ENCODE results near the gene SNRNP35.
A peak's percentile ranks its signal among the peaks of the same experiment; 100 is the strongest.
"Not testable (repeated sequence)": the region's sequence is repeated elsewhere in the genome, so short reads cannot be mapped to it uniquely, and the experiment has no call there.

Gene SNRNP35, protein sequence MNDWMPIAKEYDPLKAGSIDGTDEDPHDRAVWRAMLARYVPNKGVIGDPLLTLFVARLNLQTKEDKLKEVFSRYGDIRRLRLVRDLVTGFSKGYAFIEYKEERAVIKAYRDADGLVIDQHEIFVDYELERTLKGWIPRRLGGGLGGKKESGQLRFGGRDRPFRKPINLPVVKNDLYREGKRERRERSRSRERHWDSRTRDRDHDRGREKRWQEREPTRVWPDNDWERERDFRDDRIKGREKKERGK

DNA sequence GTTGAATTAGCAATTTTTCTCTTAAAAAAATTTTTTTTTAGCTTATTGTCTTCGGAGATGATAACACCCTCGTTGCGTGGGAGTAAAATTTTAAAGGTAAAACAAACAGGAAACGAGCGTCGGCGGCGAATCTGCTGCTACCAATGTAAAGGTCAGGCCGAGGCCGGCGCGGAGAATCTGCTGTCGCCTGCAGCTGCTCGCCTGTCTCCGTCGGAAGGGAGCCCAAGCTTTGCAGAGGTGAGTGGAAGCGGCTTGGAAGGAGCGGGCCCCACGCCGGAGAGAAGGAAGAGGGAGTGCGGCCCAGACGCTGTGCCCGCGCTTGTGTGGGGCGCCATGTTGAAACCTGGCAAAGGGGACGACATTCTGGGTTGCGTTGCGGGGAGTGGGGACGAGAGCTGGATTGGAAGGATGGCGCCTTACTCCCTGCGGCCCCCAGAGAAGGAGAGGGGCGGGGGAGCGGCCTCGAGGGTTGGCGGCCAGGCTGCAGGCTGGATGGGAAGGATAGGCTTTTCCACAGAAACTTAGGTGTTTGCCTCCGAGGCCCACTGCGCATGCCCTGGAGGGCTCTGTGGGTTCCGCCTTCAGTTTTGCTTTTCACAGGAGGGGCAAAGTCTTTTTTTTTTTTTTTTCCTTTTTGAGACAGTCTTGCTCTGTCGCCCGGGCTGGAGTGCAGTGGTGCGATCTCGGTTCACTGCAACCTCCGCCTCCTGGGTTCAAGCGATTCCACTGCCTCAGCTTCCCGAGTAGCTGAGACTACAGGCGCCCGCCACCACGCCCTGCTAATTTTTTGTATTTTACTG, at the start of gene SNRNP35:
TSS of gene SNRNP35 (plus strand) at position 160 of the 800 bp plus-strand sequence. CDS start 7,402 bp downstream, outside the sequence.
- DNase-seq (ENCODE audit: low read depth): peak; percentile 62

DNA sequence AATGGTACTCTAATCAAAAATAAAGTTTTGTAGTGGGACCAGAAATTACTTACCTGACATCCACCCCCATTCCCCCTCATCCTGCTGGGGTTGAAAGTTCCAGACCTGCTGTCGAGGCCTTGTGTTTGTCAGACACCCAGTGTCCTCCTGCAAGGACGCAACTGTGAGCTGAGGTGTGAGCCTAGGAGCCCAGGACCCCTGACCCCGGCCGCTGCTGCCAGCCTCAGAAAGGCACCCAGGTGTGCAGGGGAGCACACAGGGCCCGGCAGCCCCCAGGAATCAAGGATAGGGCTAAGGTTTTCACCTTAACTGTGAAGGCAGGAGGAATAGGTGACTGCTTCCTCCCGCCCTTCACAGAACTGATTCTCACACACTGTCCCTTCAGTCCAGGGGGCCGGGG, 49.3 kb upstream of the SNRNP35 start:
- DNase-seq (ENCODE audit: low read depth): not testable (repeated sequence)

DNA sequence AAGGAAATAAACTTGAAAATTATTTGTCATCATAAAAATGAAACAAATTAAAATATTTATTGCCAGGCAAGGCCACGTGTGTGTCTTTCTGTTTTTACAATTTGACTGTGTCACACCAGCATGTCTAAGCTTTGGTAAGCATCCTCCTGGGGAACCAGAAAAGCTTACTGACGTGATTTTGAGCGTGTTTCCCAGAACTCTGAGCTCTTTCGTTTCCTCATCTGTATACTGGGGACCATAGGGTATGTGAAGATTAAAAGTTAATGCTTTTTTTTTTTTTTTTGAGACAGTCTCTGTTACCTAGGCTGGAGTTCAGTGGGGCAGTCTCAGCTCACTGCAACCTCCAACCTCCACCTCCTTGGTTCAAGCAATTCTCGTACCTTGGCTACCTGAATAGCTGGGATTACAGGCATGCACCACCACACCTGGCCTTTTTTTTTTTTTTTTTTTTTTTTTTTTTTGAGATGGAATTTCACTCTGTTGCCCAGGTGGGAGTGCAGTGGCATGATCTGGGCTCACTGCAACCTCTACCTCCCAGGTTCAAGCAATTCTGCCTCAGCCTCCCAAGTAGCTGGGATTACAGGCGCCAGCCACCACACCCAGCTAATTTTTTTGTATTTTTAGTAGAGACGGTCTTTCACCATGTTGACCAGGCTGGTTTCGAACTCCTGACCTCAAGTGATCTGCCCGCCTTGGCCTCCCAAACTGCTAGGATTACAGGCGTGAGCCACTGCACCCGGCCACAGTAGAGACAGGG, 48.5 kb upstream of the SNRNP35 start:
- DNase-seq (ENCODE audit: low read depth): not testable (repeated sequence)

DNA sequence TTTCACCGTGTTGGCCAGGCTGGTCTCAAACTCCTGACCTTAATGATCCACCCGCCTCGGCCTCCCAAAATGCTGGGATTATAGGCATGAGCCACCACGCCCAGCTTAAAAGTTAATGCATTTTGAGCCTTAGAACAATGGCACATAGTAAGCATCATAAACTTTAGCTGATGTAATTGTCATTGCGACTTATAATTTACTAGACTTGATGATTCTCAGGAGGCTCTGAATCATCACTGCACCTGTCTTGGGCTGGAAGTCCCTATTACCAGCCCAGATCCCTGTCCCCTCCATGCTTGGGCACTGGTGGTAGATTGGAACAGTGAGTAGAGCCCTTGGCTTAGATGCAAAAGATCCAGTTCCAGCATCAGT, 47.9 kb upstream of the SNRNP35 start:
- DNase-seq (ENCODE audit: low read depth): no peak

DNA sequence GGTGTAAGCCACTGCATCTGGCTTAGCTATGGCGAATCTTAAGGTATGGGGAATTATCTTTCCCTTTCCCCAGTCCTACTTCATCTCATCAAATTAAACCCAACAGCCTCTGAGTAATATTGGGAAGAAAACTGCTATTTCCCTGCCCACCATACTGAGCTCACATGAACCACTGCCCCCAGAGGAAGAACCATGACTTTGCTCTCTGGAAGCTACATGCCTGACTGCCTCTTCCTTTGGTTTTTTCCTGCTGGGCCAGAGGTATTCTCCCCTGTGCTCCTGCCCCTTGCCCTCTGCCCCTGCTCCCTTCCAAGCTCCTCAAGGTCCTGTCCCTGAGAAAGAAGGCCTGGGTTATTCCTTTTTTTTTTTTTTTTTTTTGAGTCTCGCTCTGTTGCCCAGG, 36.6 kb upstream of the SNRNP35 start:
- no peak for DNase-seq (ENCODE audit: low read depth)

DNA sequence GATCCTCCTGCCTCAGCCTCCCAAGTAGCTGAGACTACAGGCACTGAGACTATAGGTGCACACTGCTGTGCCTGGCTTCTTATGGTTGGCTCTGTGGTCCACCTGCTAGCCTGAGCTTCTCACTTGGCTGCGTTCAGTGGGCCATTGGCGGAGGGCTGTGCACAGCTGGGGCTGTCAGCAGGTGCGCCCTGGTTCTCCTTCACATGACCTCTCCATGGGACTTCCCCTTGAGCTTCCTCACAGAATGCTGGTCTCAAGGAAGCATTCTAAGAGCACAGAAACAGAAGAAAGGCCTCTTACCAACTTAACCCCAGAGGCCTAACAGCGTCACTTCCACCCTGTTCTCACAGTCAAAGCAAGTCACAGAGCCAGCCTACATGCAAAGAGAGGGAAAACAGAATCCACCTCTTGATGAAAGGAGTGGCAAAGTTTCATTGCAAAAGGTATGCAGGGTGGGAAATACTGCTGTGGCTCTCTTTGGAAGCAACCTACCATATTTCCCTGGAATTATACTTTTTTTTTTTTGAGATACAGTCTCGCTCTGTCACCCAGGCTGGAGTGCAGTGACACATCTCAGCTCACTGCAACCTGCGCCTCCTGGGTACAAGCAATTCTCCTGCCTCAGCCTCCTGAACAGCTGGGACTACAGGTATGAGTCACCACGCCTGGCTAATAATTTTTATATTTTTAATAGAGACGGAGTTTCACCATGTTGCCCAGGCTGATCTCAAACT, 30.7 kb upstream of the SNRNP35 start:
- DNase-seq (ENCODE audit: low read depth): no peak

DNA sequence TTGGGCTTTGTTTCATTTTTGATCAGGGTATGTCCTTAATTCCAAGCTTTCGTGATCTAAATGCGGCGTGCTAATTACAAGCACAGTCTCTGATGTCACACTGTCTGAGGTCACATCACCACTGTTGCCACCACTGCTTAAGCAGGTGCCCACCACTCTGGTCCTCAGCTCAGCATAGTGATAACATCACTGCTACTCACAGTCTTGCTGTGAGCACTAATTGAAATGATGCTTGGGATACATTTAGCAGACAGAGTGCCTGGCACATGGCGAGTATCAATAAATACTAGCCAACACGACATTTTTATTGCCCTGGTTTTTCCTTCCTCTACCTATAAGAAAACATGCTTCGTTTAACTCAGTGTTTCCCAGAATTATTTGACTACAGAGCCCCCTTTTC, 29.3 kb upstream of the SNRNP35 start:
- no peak for DNase-seq (ENCODE audit: low read depth)

DNA sequence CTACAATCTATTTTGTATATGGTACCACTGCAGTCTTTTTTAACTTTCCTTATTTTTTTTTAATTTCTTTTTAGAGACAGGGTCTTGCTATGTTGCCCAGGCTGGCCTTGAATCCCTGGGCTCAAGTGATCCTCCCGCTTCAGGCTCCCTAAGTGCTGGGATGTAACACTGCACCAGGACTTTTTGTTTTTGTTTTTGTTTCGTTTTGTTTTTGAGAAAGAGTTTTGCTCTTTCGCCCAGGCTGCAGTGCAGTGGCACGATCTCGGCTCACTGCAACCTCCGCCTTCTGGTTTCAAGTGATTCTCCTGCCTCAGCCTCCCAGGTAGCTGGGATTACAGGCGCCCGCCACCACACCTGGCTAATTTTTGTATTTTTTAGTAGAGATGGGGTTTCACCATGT, 28.8 kb upstream of the SNRNP35 start:
- DNase-seq (ENCODE audit: low read depth): not testable (repeated sequence)

DNA sequence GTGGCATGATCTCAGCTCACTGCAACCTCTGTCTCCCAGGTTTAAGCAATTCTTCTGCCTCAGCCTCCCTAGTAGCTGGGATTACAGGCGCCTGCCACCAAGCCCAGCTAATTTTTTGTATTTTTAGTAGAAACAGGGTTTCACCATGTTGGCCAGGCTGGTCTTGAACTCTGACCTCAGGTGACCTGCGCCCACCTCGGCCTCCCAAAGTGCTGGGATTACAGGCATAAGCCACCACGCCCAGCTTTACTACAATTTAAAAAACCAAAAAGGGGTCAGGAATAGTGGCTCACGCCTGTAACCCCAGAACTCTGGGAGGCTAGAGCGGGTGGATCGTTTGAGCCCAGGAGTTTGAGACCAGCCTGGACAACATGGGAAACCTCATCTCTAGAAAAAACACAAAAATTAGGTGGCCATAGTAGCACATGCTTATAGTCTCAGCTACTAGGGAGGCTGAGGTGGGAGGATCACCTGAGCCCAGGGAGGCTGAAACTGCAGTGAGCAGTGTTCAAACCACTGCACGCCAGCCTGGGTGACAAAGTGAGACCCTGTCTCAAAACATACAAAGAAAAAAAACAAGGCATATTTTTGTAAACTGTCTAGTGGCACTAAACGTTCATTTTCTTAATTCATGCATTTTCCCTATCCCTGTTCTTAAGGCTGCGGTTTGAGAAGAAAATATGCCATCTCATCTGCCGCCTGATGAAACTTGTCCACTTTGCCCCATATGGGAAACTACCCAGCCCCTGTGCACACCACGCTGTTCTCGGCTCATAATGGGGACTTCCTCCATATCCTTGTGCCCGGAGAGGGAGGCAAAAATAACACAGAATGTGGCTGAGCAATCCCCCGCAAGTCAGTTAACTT, 25.8 kb upstream of the SNRNP35 start:
- not testable (repeated sequence) for DNase-seq (ENCODE audit: low read depth)

DNA sequence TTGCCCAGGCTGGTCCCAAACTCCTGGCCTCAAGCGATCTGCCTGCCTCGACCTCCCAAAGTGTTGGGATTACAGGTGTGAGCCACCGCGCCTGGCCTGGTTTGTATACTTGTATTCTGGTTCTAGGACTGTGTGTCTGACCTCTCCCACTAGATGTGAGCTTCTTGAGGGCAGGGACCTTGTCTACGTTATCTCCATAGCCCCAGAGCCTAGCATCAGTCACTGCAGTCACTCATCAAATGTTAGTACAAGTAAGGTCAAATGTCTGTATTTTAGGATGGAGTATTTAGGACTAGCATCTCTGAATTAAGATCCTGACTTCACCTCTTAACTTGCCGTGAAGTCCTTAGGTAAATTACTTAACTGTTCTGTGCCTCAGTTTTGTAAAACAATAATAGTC, 24.3 kb upstream of the SNRNP35 start:
- DNase-seq (ENCODE audit: low read depth): no peak

DNA sequence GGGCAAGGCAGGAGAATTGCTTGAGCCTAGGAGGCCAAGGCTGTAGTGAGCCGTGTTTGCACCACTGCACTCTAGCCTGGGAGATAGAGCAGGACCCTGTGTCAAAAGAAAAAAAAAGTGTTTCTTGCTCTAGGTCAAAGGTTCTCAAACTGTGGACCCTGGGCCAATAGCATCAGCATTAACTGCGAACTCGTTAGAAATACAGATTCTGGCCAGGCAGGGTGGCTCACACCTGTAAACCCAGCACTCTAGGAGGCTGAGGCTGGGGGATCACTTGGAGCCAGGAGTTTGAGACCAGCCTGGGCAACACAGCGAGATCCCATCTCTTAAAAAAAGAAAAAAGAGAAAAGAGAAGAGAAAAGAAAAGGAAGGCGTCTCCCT, 22.3 kb upstream of the SNRNP35 start:
- no peak for DNase-seq (ENCODE audit: low read depth)

DNA sequence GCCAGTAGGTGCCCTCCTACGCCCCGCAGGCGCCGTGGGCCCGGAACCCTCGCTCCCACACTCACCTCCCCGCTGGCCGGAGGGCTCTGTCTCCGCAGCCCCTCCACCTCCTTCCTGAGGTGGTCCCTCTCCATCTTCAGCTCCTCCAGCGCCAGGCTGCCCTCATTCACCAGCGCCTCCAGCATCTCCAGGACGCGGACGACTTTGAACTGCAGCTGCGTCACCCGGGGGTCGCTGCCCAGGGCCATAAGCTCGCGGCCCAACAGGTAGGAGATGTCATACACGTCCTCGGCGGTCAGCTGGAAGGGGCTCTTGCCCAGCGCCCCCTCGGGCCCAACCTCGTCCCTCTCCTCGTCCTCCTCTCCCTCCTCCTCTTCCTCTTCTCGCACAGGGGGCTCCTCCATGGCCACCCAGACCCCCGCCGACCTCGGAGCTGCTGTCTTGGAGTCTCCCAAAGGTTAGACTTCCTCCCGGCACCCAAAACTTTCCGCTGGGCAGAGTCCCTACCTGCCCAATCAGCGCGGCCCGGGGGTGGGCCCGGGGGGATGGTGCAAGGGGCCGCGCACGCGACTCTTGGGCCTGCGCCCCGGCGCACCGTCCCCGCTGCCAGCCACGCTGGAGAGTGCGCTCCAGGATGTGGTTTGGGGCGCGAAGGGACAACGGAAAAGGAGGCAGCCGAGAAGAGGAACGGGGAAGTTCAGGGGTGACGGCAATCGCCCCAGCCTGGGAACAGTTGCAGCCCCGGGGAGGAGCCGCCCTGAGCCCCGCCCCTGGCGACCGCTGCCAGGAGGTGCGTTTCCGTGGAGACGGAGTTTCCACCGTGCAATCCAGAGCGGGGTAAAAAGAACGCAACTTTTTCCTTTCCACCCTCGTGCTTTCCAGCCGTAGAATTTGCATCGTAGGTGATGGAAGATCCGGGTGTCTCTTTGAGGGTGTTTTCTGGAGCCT, 21.6 kb upstream of the SNRNP35 start, which contains the start of gene RILPL2:
TSS of gene RILPL2 (minus strand) at position 668 of the 948 bp plus-strand sequence. CDS start at position 404, 264 bp downstream.
- peak; percentile 83 for DNase-seq (ENCODE audit: low read depth)

DNA sequence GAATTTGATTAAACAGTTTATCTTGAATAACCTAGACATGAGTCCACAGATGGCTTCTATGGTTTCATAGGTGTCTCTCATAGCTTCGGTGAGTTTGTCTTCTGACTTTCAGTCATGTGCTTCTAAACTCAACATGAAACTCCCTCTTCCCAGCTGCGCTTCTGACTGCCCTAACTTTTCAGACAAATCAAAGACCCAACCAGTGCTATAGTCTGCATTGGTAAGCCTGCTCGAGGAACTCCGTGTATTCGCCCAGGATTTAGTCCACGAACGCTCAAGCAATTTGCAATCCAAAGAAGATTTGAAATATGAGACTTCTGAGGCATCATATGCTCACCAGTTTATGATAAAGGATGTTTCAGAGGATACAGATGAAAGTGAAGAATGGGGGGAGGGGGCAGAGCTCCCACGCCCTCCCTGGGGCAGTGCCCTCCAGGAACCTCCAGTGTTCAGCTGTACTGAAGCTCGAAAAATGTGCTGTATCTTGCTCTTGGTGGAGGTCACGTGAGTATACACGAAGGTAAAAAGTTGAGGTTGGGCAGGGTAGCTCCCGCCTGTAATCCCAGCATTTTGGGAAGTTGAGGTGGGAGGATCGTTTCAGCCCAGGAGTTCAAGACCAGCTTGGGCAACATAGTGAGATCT, 16.3 kb upstream of the SNRNP35 start:
- no peak for DNase-seq (ENCODE audit: low read depth)

DNA sequence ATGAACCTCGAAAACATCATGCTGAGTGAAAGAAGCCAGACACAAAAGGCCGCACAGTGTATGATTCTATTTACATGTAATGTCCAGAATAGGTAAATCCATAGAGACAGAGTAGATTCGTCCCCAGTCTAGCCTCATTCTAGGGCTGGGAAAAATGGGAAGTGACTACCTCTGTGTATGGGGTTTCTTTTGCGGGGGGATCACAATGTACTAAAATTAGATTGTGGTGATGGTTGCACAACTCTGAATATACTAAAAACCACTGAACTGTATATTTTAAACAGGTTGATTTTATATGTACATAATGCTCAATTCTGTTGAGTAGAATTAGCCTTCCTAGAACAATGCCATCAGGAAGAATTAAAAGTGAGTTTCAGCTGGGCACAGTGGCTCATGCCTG, 15.2 kb upstream of the SNRNP35 start:
- no peak for DNase-seq (ENCODE audit: low read depth)

DNA sequence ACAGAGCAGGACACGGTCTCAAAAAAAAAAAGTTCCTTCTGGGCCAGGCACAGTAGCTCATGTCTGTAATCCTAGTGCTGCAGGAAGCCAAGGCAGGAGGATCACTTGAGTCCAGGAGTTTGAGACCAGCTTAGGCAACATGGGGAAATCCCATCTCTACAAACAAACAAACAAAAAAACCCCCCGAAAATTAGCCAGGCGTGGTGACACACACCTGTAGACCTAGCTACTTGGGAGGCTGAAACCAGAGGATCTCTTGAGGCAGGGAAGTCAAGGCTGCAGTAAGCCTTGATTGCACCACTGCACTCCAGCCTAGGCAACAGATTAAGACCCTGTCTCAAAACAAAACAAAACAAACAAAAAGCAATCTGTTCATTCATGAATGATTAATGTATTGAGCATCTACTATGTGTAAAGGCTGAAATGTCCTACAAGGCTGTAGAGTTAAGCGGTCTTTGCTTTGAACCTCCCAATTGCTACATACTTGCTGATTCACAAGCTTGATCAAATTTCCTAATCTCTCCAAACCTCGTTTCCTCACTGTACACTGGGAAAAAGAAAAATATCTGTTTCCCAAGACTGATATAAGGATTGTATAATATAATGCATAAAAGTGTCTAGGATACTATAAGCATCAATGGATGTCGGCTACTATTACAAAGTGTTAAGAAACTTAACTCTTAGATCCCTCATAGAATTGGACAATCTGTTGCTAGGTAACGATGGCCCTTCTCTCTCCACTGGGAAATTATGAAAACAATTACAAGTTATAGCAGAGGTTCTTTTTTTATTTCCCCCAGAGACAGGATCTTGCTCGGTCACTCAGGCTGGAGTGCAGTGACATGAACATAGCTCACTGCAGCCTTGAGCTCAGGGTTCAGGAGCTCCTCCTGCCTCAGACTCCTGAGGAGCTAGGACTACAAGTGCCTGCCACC, 13.6 kb upstream of the SNRNP35 start:
- DNase-seq (ENCODE audit: low read depth): no peak

DNA sequence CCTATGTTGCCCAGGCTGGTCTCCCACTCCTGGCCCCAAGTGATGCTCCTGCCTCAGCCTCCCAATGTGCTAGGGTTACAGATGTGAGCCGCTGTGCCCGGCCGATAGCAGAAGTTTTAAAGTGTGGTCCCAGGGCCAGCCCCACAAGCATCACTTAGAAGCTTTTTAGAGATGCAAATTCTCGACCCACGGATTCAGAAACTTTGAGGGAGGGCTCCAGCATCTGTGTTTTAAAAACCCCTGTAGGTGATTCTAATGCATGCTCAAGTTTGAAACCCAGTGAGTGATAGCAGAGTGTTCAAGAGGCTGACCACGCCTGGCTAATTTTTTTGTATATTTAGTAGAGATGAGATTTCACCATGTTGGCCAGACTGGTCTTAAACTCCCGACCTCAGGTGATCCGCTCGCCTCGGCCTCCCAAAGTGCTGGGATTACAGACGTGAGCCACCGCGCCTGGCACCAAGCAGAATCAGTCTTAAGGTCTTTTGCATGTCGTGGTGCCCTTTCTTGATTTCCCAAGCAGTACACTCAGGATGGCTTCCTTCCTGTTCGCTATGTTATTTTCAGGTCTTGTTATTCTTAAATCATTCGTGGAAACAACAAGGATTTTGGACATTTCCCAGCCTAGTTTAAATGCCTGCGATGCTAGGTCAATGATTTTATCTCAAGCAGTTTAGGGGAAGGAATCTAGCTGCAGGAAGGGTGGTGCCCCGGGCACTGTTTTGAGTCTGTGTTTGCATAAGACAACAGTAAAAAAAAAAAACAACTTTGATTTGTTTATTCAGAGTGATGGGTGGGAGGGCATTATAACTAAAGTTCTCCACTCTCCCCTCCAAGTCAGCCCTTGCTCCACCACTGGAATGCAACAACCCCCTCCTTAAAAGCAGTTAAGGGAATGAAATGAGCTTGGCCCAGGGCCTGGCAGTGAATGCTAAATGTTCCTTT, 12.3 kb upstream of the SNRNP35 start:
- DNase-seq (ENCODE audit: low read depth): no peak

DNA sequence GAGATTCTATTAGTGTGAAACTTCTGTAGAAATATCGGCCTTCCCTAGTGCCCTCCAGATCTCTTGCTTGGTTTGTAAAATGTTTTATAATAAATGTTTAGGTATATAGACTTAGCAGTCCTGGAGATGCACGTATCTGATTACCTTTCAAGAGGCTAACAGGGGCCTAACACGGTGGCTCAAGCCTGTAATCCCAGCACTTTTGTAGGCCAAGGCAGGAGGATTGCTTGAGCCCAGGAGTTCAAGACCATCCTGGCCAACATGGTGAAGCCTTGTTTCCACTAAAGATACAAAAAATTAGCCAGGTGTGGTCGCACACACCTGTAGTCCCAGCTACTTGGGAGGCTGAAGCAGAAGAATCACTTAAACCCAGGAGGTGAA, 11.6 kb upstream of the SNRNP35 start:
- no peak for DNase-seq (ENCODE audit: low read depth)

Data from stimulated activated CD8-positive, alpha-beta memory T cell treated with anti-CD3 and anti-CD28 coated beads, Interleukin-15, amount 100 ng/mL, for 24 hours (primary cell).